A549 (cell line): ENCODE measurements around the gene KIF7. TPM values are rescaled to one million over a fixed set of nuclear protein-coding genes. Genes with fewer than 3 reads are reported as not detected.

Experiments
- ATAC-seq, 2 experiments: fragments of 200-7000 bp in 1 of 2; fragments of >200 bp in 1 of 2; cut with Nextera tagmentation in 1 of 2; cut with Tn5 transposase in 1 of 2; 3 replicates each; pipeline versions ENCODE4 v1.8.0 to v1.9.1; 2018 to 2020; ENCODE audit warnings: mild to moderate bottlenecking in 1 of 2, moderate library complexity in 1 of 2
- CTCF ChIA-PET: fragments of 300-600 bp; sonication (Branson Sonifier 250); formaldehyde crosslinking; extraction: SDS; loops from one replicate; lab custom pipeline; 2021; ENCODE audit warnings: antibody characterized with exemption, inconsistent platforms; lab: Yijun Ruan, JAX
- POLR2A ChIA-PET: fragments of 350-600 bp; formaldehyde crosslinking; extraction: SDS; loops from one replicate; lab custom pipeline; 2021; ENCODE audit warnings: antibody characterized with exemption, inconsistent platforms; lab: Yijun Ruan, JAX
- DNase-seq, 2 experiments: peaks; one replicate each; pipeline versions ENCODE4 v3.0.0 to v3.0.0-alpha.2; 2011 to 2016; ENCODE audit warnings: low read depth in 1 of 2, low spot score in 1 of 2
- FAIRE-seq: peaks from 2 replicates; lab custom pipeline; 2011; peaks lifted over from hg19 to GRCh38; lab: Jason Lieb, UNC
- H3K27ac ChIP-seq, 2 experiments: fragments of >200 bp; sonication (Bioruptor Twin); formaldehyde crosslinking; 3 replicates each; pipeline ENCODE4 v1.5.1; 2016 to 2017
- H3K4me1 ChIP-seq: fragments of >200 bp; sonication (Bioruptor Twin); formaldehyde crosslinking; 3 replicates; pipeline ENCODE4 v1.6.1; 2016
- H3K4me2 ChIP-seq: fragments of >200 bp; sonication (Bioruptor Twin); formaldehyde crosslinking; 3 replicates; pipeline ENCODE4 v1.6.1; 2016
- H3K4me3 ChIP-seq: fragments of >200 bp; sonication (Bioruptor Twin); formaldehyde crosslinking; 3 replicates; pipeline ENCODE4 v1.5.1; 2016
- H3K9me3 ChIP-seq: fragments of >200 bp; sonication (Bioruptor Twin); formaldehyde crosslinking; 3 replicates; pipeline ENCODE4 v1.6.1; 2016
- BHLHE40 ChIP-seq: IDR thresholded peaks from 2 replicates; pipeline ENCODE4 v1.6.1; 2012; ENCODE audit warnings: low read depth, low read length, inconsistent platforms
- CBX2 ChIP-seq: fragments of 200-600 bp; sonication (generic); IDR thresholded peaks from 2 replicates; pipeline ENCODE4 v1.6.1; 2016; ENCODE audit warnings: low read depth, mild to moderate bottlenecking, borderline replicate concordance
- CBX8 ChIP-seq: fragments of 200-600 bp; sonication (generic); IDR thresholded peaks from 2 replicates; pipeline ENCODE4 v1.6.1; 2016
- CEBPB ChIP-seq, 2 experiments: fragments of >200 bp in 1 of 2; sonication (Bioruptor Twin) in 1 of 2; formaldehyde crosslinking in 1 of 2; IDR thresholded peaks; 2 replicates each; pipeline ENCODE4 v1.6.1; 2012 to 2016
- CHD2 ChIP-seq: fragments of 150-350 bp; IDR thresholded peaks from 2 replicates; pipeline ENCODE4 v1.6.1; 2014; ENCODE audit warnings: low read length; ENCODE audit not compliant: partially characterized antibody
- EP300 ChIP-seq, 2 experiments: fragments of >200 bp; sonication (Bioruptor Twin); formaldehyde crosslinking; IDR thresholded peaks; 2 replicates in 1 of 2; 3 replicates in 1 of 2; pipeline ENCODE4 v1.6.1; 2016 to 2017
- ESRRA ChIP-seq: fragments of 150-350 bp; IDR thresholded peaks from 2 replicates; pipeline ENCODE4 v1.6.1; 2014; ENCODE audit warnings: mild to moderate bottlenecking, low read length, borderline replicate concordance
- FOSB ChIP-seq: fragments of 250-450 bp; sonication (Bioruptor Pico); IDR thresholded peaks from 2 replicates; pipeline ENCODE4 v1.5.0; 2020; ENCODE audit warnings: mild to moderate bottlenecking, moderate library complexity
- FOXS1 ChIP-seq: fragments of 250-450 bp; sonication (Bioruptor Pico); IDR thresholded peaks from 2 replicates; pipeline ENCODE4 v1.5.0; 2020; ENCODE audit warnings: mild to moderate bottlenecking, moderate library complexity
- HDAC2 ChIP-seq: fragments of 200-600 bp; sonication (generic); IDR thresholded peaks from 2 replicates; pipeline ENCODE4 v1.6.1; 2016
- HOXB5 ChIP-seq: fragments of 250-450 bp; sonication (Bioruptor Pico); IDR thresholded peaks from 2 replicates; pipeline ENCODE4 v1.5.0; 2020; ENCODE audit warnings: mild to moderate bottlenecking, moderate library complexity
- JUN ChIP-seq, 2 experiments: fragments of >200 bp; sonication (Bioruptor Twin); formaldehyde crosslinking; IDR thresholded peaks; 2 replicates in 1 of 2; 3 replicates in 1 of 2; pipeline ENCODE4 v1.6.1; 2016 to 2017
- KDM1A ChIP-seq: fragments of 200-600 bp; sonication (generic); IDR thresholded peaks from 2 replicates; pipeline ENCODE4 v1.6.1; 2016; ENCODE audit warnings: low read depth, mild to moderate bottlenecking
- MAFK ChIP-seq: fragments of 450-650 bp; IDR thresholded peaks from 2 replicates; pipeline ENCODE4 v1.6.1; 2014; ENCODE audit not compliant: partially characterized antibody
- NFE2L2 ChIP-seq: fragments of 150-350 bp; conservative IDR thresholded peaks from 2 replicates; pipeline ENCODE4 v1.6.1; 2014; ENCODE audit warnings: low read length
- NPAS2 ChIP-seq: fragments of 250-450 bp; sonication (Bioruptor Pico); IDR thresholded peaks from 2 replicates; pipeline ENCODE4 v1.8.0; 2022; ENCODE audit warnings: mild to moderate bottlenecking, moderate library complexity, borderline replicate concordance
- PHF8 ChIP-seq: fragments of 200-600 bp; sonication (generic); IDR thresholded peaks from 2 replicates; pipeline ENCODE4 v1.6.1; 2016; ENCODE audit warnings: low read depth, mild to moderate bottlenecking, antibody characterized with exemption, moderate library complexity, borderline replicate concordance
- POLR2AphosphoS2 ChIP-seq: conservative IDR thresholded peaks from 2 replicates; pipeline ENCODE4 v1.6.1; 2012; ENCODE audit warnings: low read length, improper control_type of control experiment, inconsistent platforms
- RAD21 ChIP-seq, 2 experiments: fragments of >200 bp in 1 of 2; sonication (Bioruptor Twin) in 1 of 2; formaldehyde crosslinking in 1 of 2; IDR thresholded peaks in 1 of 2; conservative IDR thresholded peaks in 1 of 2; 2 replicates in 1 of 2; 3 replicates in 1 of 2; pipeline ENCODE4 v1.6.1; 2012 to 2018; ENCODE audit warnings: inconsistent platforms in 1 of 2
- RFX5 ChIP-seq: fragments of 450-650 bp; IDR thresholded peaks from 2 replicates; pipeline ENCODE4 v1.7.1; 2014; ENCODE audit warnings: antibody characterized with exemption, mild to moderate bottlenecking, moderate library complexity
- SMC3 ChIP-seq: fragments of >200 bp; sonication (Bioruptor Twin); formaldehyde crosslinking; IDR thresholded peaks from 3 replicates; pipeline ENCODE4 v1.6.1; 2018; ENCODE audit warnings: inconsistent platforms
- SREBF2 ChIP-seq: fragments of 450-650 bp; IDR thresholded peaks from 2 replicates; pipeline ENCODE4 v1.6.1; 2014; ENCODE audit warnings: mild to moderate bottlenecking, moderate library complexity
- TFCP2L1 ChIP-seq: fragments of 250-450 bp; sonication (Bioruptor Pico); IDR thresholded peaks from 2 replicates; pipeline ENCODE4 v1.5.0; 2021; ENCODE audit warnings: mild to moderate bottlenecking
- TP53 ChIP-seq: fragments of 250-450 bp; sonication (Bioruptor Pico); IDR thresholded peaks from 2 replicates; pipeline ENCODE4 v1.5.0; 2021; ENCODE audit warnings: mild to moderate bottlenecking, moderate library complexity
- ZNF302 ChIP-seq: fragments of 250-450 bp; sonication (Bioruptor Pico); IDR thresholded peaks from 2 replicates; pipeline ENCODE4 v1.9.0; 2021; ENCODE audit warnings: inconsistent platforms, mild to moderate bottlenecking, moderate library complexity
- WGBS: methylation state at CpG from one replicate; pipeline ENCODE4 v1.1.6; 2017; ENCODE audit errors: missing lambda C conversion rate; 5-methylcytosine and 5-hydroxymethylcytosine counted together
- polyA plus RNA-seq, 4 experiments: library from polyadenylated mRNA; depleted of rRNA in 3 of 4; stranded (reverse); fragments of >200 nt; fragmentation: RNase III in 1 of 4; extraction: RNeasy Plus Mini Kit Qiagen cat#74134 plus additional on column Dnase treatment in 1 of 4; gene quantifications; 2 replicates in 3 of 4; 3 replicates in 1 of 4; pipeline ENCODE4 v1.2.3, GENCODE V29; 2011 to 2017
- TF ChIP-seq, protein P1 (sequence below): IDR thresholded peaks from 2 replicates; pipeline ENCODE4 v1.6.1; 2012; ENCODE audit warnings: low read depth, borderline replicate concordance
- TF ChIP-seq, protein P2 (sequence below): fragments of 150-350 bp; IDR thresholded peaks from 2 replicates; pipeline ENCODE4 v1.6.1; 2014; ENCODE audit warnings: low read depth, mild to moderate bottlenecking, low read length
- TF ChIP-seq, protein P3 (sequence below): IDR thresholded peaks from 2 replicates; pipeline ENCODE4 v1.6.1; 2012
- TF ChIP-seq, protein P4 (sequence below): fragments of 250-450 bp; sonication (Bioruptor Pico); IDR thresholded peaks from 2 replicates; pipeline ENCODE4 v1.5.0; 2021; ENCODE audit warnings: mild to moderate bottlenecking, moderate library complexity, borderline replicate concordance
- TF ChIP-seq, protein P5 (sequence below): fragments of >200 bp; sonication (Bioruptor Twin); formaldehyde crosslinking; IDR thresholded peaks from 3 replicates; pipeline ENCODE4 v1.5.1; 2016
- TF ChIP-seq, protein P6 (sequence below): fragments of 200-600 bp; sonication (generic); IDR thresholded peaks from 2 replicates; pipeline ENCODE4 v1.6.1; 2016; ENCODE audit warnings: antibody characterized with exemption, mild to moderate bottlenecking, moderate library complexity

KIF7 gene
- polyA plus RNA-seq, 2 of the 4 experiments (the other 2 are of a cell fraction), result 2.2 to 4.1 TPM

DNA sequence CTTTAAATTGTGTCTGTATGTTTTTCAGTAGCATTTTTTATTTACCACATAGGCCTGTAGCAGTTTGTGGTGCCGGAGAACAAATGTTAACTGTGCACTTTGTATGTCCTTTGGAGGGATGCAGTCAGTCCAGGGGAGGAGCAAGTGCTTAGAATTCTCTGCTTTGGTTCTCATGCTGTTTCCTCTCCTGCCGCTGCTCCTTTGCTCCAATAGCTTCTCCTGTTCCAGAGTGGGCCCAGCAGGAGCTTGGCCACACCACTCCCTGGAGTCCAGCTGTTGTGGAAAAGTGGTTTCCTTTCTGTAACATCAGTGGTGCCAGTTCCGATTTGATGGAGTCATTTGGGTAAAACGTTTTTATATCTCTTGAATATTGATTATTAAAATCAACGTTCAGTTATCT lies 63.4 kb downstream of the KIF7 start:
- no peak for FAIRE-seq

DNA sequence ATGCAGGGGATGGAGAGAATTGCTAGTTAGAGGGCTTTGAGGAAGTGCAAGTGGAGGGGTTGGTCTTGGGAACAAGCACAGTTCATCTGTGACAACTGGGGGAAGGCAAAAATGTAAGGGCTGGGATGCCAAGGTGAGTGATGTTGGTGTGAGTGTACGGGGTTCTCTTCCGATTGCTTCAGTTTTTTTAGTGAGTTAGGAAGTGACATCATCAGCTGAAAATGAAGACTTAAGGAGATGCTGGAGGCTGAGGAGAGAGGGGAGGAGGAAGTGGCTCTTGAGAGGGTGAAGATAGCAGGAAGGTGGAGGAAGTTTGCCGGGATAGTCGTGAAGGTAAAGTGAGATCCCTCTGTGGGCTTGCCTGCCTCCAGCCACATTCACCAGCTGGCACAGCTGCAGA lies 67.3 kb downstream of the KIF7 start:
- H3K4me2 ChIP-seq, result no peak overlapping the region

More for the DNA sequence above, 63.4 kb downstream of the KIF7 start:
- WGBS, result 79% methylated on average over 5 of the region's 5 CpGs
- TF ChIP-seq TP53, result no peak
- TF ChIP-seq, protein P1, sequence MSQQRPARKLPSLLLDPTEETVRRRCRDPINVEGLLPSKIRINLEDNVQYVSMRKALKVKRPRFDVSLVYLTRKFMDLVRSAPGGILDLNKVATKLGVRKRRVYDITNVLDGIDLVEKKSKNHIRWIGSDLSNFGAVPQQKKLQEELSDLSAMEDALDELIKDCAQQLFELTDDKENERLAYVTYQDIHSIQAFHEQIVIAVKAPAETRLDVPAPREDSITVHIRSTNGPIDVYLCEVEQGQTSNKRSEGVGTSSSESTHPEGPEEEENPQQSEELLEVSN, result no peak
- TF ChIP-seq CBX2, result no peak
- TF ChIP-seq JUN (IDR thresholded peaks at IDR 0.05), result no peak
- TF ChIP-seq ZNF302, result no peak
- TF ChIP-seq HOXB5 (CRISPR knock-in tag), result no peak
- no peak for TF ChIP-seq RAD21 (conservative IDR thresholded peaks at IDR 0.05 in 1 of 2, IDR thresholded peaks at IDR 0.05 in 1 of 2)
- TF ChIP-seq EP300 (IDR thresholded peaks at IDR 0.05), result no peak
- no peak for TF ChIP-seq FOSB (CRISPR knock-in tag)
- no peak for TF ChIP-seq ESRRA
- no peak for TF ChIP-seq CBX8
- TF ChIP-seq CHD2, result no peak
- no peak for TF ChIP-seq NPAS2 (CRISPR knock-in tag)
- TF ChIP-seq SMC3, result no peak
- no peak for TF ChIP-seq PHF8
- no peak for TF ChIP-seq KDM1A
- TF ChIP-seq FOXS1 (CRISPR knock-in tag), result no peak
- no peak for TF ChIP-seq RFX5
- no peaks in the 10 kb centered on the region for H3K4me1 ChIP-seq
- ChIA-PET CTCF (interaction anchor here (1.0 to 2.5 kb wide), 5 partner anchors 8 to 234 kb away, joined by 3 to 11 read pairs (median 4); partner anchors contain the start of gene RHCG), POLR2A (no interaction called here)
- no peak overlapping the region for H3K4me3 ChIP-seq
- H3K9me3 ChIP-seq, result no peaks in the 10 kb centered on the region
- no peak for DNase-seq
- ATAC-seq, result no peak
- H3K4me2 ChIP-seq, result no peak overlapping the region
- H3K27ac ChIP-seq, result no peak overlapping the region

More for the DNA sequence above, 67.3 kb downstream of the KIF7 start:
- no peak overlapping the region for H3K4me3 ChIP-seq
- TF ChIP-seq SREBF2 (no peak), NFE2L2 (no peak), HOXB5 (CRISPR knock-in tag) (no peak), CBX2 (no peak), BHLHE40 (no peak), CBX8 (no peak), NPAS2 (CRISPR knock-in tag) (no peak), POLR2AphosphoS2 (no peak), TP53 (no peak), HDAC2 (no peak), MAFK (no peak), ESRRA (no peak), TFCP2L1 (CRISPR knock-in tag) (no peak), CEBPB (IDR thresholded peaks at IDR 0.05) (no peak)
- TF ChIP-seq, protein P2, sequence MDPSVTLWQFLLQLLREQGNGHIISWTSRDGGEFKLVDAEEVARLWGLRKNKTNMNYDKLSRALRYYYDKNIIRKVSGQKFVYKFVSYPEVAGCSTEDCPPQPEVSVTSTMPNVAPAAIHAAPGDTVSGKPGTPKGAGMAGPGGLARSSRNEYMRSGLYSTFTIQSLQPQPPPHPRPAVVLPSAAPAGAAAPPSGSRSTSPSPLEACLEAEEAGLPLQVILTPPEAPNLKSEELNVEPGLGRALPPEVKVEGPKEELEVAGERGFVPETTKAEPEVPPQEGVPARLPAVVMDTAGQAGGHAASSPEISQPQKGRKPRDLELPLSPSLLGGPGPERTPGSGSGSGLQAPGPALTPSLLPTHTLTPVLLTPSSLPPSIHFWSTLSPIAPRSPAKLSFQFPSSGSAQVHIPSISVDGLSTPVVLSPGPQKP, result no peak
- TF ChIP-seq, protein P3, sequence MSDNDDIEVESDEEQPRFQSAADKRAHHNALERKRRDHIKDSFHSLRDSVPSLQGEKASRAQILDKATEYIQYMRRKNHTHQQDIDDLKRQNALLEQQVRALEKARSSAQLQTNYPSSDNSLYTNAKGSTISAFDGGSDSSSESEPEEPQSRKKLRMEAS, result no peak
- TF ChIP-seq, protein P4, sequence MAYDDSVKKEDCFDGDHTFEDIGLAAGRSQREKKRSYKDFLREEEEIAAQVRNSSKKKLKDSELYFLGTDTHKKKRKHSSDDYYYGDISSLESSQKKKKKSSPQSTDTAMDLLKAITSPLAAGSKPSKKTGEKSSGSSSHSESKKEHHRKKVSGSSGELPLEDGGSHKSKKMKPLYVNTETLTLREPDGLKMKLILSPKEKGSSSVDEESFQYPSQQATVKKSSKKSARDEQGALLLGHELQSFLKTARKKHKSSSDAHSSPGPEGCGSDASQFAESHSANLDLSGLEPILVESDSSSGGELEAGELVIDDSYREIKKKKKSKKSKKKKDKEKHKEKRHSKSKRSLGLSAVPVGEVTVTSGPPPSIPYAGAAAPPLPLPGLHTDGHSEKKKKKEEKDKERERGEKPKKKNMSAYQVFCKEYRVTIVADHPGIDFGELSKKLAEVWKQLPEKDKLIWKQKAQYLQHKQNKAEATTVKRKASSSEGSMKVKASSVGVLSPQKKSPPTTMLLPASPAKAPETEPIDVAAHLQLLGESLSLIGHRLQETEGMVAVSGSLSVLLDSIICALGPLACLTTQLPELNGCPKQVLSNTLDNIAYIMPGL, result no peak
- TF ChIP-seq, protein P5, sequence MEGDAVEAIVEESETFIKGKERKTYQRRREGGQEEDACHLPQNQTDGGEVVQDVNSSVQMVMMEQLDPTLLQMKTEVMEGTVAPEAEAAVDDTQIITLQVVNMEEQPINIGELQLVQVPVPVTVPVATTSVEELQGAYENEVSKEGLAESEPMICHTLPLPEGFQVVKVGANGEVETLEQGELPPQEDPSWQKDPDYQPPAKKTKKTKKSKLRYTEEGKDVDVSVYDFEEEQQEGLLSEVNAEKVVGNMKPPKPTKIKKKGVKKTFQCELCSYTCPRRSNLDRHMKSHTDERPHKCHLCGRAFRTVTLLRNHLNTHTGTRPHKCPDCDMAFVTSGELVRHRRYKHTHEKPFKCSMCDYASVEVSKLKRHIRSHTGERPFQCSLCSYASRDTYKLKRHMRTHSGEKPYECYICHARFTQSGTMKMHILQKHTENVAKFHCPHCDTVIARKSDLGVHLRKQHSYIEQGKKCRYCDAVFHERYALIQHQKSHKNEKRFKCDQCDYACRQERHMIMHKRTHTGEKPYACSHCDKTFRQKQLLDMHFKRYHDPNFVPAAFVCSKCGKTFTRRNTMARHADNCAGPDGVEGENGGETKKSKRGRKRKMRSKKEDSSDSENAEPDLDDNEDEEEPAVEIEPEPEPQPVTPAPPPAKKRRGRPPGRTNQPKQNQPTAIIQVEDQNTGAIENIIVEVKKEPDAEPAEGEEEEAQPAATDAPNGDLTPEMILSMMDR, result no peak
- TF ChIP-seq, protein P6, sequence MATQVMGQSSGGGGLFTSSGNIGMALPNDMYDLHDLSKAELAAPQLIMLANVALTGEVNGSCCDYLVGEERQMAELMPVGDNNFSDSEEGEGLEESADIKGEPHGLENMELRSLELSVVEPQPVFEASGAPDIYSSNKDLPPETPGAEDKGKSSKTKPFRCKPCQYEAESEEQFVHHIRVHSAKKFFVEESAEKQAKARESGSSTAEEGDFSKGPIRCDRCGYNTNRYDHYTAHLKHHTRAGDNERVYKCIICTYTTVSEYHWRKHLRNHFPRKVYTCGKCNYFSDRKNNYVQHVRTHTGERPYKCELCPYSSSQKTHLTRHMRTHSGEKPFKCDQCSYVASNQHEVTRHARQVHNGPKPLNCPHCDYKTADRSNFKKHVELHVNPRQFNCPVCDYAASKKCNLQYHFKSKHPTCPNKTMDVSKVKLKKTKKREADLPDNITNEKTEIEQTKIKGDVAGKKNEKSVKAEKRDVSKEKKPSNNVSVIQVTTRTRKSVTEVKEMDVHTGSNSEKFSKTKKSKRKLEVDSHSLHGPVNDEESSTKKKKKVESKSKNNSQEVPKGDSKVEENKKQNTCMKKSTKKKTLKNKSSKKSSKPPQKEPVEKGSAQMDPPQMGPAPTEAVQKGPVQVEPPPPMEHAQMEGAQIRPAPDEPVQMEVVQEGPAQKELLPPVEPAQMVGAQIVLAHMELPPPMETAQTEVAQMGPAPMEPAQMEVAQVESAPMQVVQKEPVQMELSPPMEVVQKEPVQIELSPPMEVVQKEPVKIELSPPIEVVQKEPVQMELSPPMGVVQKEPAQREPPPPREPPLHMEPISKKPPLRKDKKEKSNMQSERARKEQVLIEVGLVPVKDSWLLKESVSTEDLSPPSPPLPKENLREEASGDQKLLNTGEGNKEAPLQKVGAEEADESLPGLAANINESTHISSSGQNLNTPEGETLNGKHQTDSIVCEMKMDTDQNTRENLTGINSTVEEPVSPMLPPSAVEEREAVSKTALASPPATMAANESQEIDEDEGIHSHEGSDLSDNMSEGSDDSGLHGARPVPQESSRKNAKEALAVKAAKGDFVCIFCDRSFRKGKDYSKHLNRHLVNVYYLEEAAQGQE, result no peak
- TF ChIP-seq, all 56 proteins: peak for 0
- FAIRE-seq (no peak), ATAC-seq (no peak), DNase-seq (no peak)
- CTCF ChIA-PET, result interaction anchor here (1.2 kb wide), 1 partner anchor 59 kb away, joined by 3 read pairs; no protein-coding TSS in a partner anchor
- WGBS, result 78% methylated on average over 4 of the region's 4 CpGs
- POLR2A ChIA-PET, result no interaction called here
- H3K9me3 ChIP-seq, result no peaks in the 10 kb centered on the region
- H3K4me1 ChIP-seq, result no peaks in the 10 kb centered on the region
- no peak overlapping the region for H3K27ac ChIP-seq
